Psoas muscle (tissue), 8 donors: ENCODE results near the gene RAP1A. TPM values are rescaled to one million over a fixed set of nuclear protein-coding genes. Genes with fewer than 3 reads are reported as not detected.
"Not testable (repeated sequence)": the region's sequence is repeated elsewhere in the genome, so short reads cannot be mapped to it uniquely, and the experiment has no call there.

Experiments used
- ATAC-seq, 4 donors: fragments of 200-7000 bp; cut with Tn5 transposase; one replicate each; pipeline ENCODE4 v1.9.1; 2020; ENCODE audit warnings: moderate library complexity in 3 of 4, mild to moderate bottlenecking in 2 of 4
- DNase-seq, 2 donors: peaks; one replicate each; pipeline ENCODE4 v3.0.0-alpha.2; 2020
- H3K27ac ChIP-seq: fragments of 200-600 bp; one replicate; pipeline ENCODE4 v1.8.0; 2022
- H3K27me3 ChIP-seq, 3 donors: fragments of 200-600 bp in 1 of 3; one replicate each; pipeline versions ENCODE4 v1.6.1 to v1.8.0; 2013 to 2022; ENCODE audit warnings: low read length in 2 of 3, mild to moderate bottlenecking in 2 of 3, moderate library complexity in 1 of 3; ENCODE audit not compliant: insufficient read depth in 3 of 3
- H3K36me3 ChIP-seq, 2 donors: fragments of 200-600 bp in 1 of 2; one replicate each; pipeline versions ENCODE4 v1.6.1 to v1.8.0; 2013 to 2022; ENCODE audit warnings: low read depth in 1 of 2, mild to moderate bottlenecking in 1 of 2, moderate library complexity in 1 of 2; ENCODE audit not compliant: insufficient read depth in 1 of 2
- H3K4me1 ChIP-seq: fragments of 200-600 bp; one replicate; pipeline ENCODE4 v1.8.0; 2022
- H3K4me3 ChIP-seq: fragments of 200-600 bp; one replicate; pipeline ENCODE4 v1.8.0; 2022; ENCODE audit warnings: mild to moderate bottlenecking
- H3K9me3 ChIP-seq: fragments of 200-600 bp; one replicate; pipeline ENCODE4 v1.8.0; 2022
- WGBS, 3 donors: extraction: QIAGEN DNeasy Blood & Tissue Kit; methylation state at CpG; one replicate each; pipeline versions ENCODE4 v1.1.6 to v1.1.7; 2013; 5-methylcytosine and 5-hydroxymethylcytosine counted together
- intact Hi-C, 2 donors: fragments of 100-400 bp; cut with DNase I; formaldehyde crosslinking; loops; one replicate each; pipeline versions ENCODE4 v1.11.0 to v1.14.2; 2022
- polyA plus RNA-seq, 3 donors: library from polyadenylated mRNA; stranded (reverse); fragments of 200-250 nt; gene quantifications; one replicate each; pipeline ENCODE4 v1.2.3, GENCODE V29; 2013
- total RNA-seq, 4 donors: library from RNA; stranded (reverse); fragmentation: NEBNext Ultra II Directional in 2 of 4; extraction: Animal tissue kit (Norgen Biotek cat#: 25700) in 2 of 4; gene quantifications; one replicate each; pipeline versions ENCODE4 v1.2.1 to v1.2.4, GENCODE V29; 2021 to 2023
- TF ChIP-seq, protein P1 (sequence below): fragments of 200-600 bp; IDR thresholded peaks from one replicate; pipeline ENCODE4 v1.8.0; 2022; ENCODE audit warnings: antibody characterized with exemption
- donor health status: healthy with polysubstance abuse.
- donor health status: DM: no; HTN: no; CAD: no; lungs with moderate emphysema.
- donor health status: Bipolar disorder and iron deficiency.
- donor health status: healthy.
- donor health status: DM: yes; HTN: yes; CAD: no.
- donor health status: DM: no; HTN: no; CAD: no.
- donor health status: DM: no; HTN: no; CAD: no.
- donor health status: DM: yes; HTN: yes; CAD: no.

RAP1A gene
- total and polyA plus RNA-seq, 7 donors, result 63.6 to 235 (median 76.6) TPM

- no peaks in the 10 kb centered on the region for H3K36me3 ChIP-seq
- no peak for DNase-seq
- WGBS, 3 donors, result 83 to 88% (median 88%) methylated on average over 4 of the region's 4 CpGs
- no peaks in the 10 kb centered on the region for H3K27me3 ChIP-seq
- intact Hi-C loops, result no loop called here
- TF ChIP-seq, protein P1, sequence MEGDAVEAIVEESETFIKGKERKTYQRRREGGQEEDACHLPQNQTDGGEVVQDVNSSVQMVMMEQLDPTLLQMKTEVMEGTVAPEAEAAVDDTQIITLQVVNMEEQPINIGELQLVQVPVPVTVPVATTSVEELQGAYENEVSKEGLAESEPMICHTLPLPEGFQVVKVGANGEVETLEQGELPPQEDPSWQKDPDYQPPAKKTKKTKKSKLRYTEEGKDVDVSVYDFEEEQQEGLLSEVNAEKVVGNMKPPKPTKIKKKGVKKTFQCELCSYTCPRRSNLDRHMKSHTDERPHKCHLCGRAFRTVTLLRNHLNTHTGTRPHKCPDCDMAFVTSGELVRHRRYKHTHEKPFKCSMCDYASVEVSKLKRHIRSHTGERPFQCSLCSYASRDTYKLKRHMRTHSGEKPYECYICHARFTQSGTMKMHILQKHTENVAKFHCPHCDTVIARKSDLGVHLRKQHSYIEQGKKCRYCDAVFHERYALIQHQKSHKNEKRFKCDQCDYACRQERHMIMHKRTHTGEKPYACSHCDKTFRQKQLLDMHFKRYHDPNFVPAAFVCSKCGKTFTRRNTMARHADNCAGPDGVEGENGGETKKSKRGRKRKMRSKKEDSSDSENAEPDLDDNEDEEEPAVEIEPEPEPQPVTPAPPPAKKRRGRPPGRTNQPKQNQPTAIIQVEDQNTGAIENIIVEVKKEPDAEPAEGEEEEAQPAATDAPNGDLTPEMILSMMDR, result no peak
- peaks cover 8% of the 10 kb centered on the region for H3K4me1 ChIP-seq
- H3K9me3 ChIP-seq, result no peaks in the 10 kb centered on the region
- ATAC-seq, result peak in 1 of 4 donors; percentile 51
- no peak overlapping the region for H3K27ac ChIP-seq
- H3K4me3 ChIP-seq, result no peak overlapping the region
Measured at GRCh38 chr1:111603979-111604378, 15.6 kb upstream of the RAP1A start.

- peaks cover 8% of the 10 kb centered on the region for H3K4me1 ChIP-seq
- H3K27me3 ChIP-seq, result no peaks in the 10 kb centered on the region
- H3K27ac ChIP-seq, result no peak overlapping the region
- TF ChIP-seq, protein P1, result no peak
- DNase-seq (no peak), ATAC-seq (no peak)
- WGBS, 3 donors, result 46 to 63% (median 51%) methylated on average over 3 of the region's 3 CpGs
- no peaks in the 10 kb centered on the region for H3K9me3 ChIP-seq
- intact Hi-C loops, result no loop called here
- H3K4me3 ChIP-seq, result no peak overlapping the region
- H3K36me3 ChIP-seq, result no peaks in the 10 kb centered on the region
Measured at GRCh38 chr1:111604931-111605330, 14.7 kb upstream of the RAP1A start.

GRCh38 chr1:111605576-111605975 is 14.0 kb upstream of the RAP1A start:
- no peaks in the 10 kb centered on the region for H3K36me3 ChIP-seq
- TF ChIP-seq, protein P1, result no peak
- peaks cover 8% of the 10 kb centered on the region for H3K4me1 ChIP-seq
- no peaks in the 10 kb centered on the region for H3K27me3 ChIP-seq
- intact Hi-C loops, result no loop called here
- no peaks in the 10 kb centered on the region for H3K9me3 ChIP-seq
- peak; percentile 62 to 79 for DNase-seq
- ATAC-seq, result peak in 3 of 4 donors; percentile 50 to 76 (median 51)
- no peak overlapping the region for H3K4me3 ChIP-seq
- no peak overlapping the region for H3K27ac ChIP-seq

GRCh38 chr1:111606457-111607215 is 13.0 kb upstream of the RAP1A start:
- H3K9me3 ChIP-seq, H3K4me3 ChIP-seq, DNase-seq, H3K36me3 ChIP-seq, H3K27me3 ChIP-seq, intact Hi-C loops, H3K4me1 ChIP-seq, H3K27ac ChIP-seq: not testable (repeated sequence)
- peak in 3 of 4 donors; percentile 27 to 67 (median 57) for ATAC-seq
- WGBS, 3 donors, result 38 to 51% (median 44%) methylated on average over 6 of the region's 8 CpGs

DNA sequence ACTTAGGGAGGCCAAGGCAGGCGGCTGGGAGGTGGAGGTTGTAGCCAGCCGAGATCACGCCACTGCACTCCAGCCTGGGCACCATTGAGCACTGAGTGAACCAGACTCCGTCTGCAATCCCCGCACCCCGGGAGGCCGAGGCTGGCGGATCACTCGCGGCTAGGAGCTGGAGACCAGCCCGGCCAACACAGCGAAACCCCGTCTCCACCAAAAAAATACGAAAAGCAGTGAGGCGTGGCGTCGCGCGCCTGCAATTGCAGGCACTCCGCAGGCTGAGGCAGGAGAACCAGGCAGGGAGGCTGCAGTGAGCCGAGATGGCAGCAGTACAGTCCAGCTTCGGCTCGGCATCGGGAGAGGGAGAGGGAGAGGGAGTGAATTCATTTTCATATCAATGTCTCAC is 11.1 kb upstream of the RAP1A start:
- H3K9me3 ChIP-seq, H3K36me3 ChIP-seq, H3K27ac ChIP-seq, intact Hi-C loops, H3K4me3 ChIP-seq, H3K4me1 ChIP-seq, DNase-seq, ATAC-seq, H3K27me3 ChIP-seq: not testable (repeated sequence)
- 94 to 98% (median 97%) methylated on average over 13 to 23 of the region's 24 CpGs for WGBS, 3 donors
